HG02763 (cell line): ENCODE measurements around the gene EYA2.
"Not testable (repeated sequence)": the region's sequence is repeated elsewhere in the genome, so short reads cannot be mapped to it uniquely, and the experiment has no call there.

ENCODE experiments used
- ATAC-seq: cut with Tn5 transposase; IDR thresholded peaks from one replicate; pipeline ENCODE4 v1.9.1; 2021; ENCODE audit warnings: mild to moderate bottlenecking, moderate library complexity; ENCODE audit not compliant: unreplicated experiment

The EYA2 gene, protein sequence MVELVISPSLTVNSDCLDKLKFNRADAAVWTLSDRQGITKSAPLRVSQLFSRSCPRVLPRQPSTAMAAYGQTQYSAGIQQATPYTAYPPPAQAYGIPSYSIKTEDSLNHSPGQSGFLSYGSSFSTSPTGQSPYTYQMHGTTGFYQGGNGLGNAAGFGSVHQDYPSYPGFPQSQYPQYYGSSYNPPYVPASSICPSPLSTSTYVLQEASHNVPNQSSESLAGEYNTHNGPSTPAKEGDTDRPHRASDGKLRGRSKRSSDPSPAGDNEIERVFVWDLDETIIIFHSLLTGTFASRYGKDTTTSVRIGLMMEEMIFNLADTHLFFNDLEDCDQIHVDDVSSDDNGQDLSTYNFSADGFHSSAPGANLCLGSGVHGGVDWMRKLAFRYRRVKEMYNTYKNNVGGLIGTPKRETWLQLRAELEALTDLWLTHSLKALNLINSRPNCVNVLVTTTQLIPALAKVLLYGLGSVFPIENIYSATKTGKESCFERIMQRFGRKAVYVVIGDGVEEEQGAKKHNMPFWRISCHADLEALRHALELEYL

GRCh38 chr20:46894579-46894958, at the start of gene EYA2:
TSS of gene EYA2 (plus strand) at chr20:46894843. CDS start at chr20:46990011, 95,168 bp downstream.
- ATAC-seq: no peak

DNA sequence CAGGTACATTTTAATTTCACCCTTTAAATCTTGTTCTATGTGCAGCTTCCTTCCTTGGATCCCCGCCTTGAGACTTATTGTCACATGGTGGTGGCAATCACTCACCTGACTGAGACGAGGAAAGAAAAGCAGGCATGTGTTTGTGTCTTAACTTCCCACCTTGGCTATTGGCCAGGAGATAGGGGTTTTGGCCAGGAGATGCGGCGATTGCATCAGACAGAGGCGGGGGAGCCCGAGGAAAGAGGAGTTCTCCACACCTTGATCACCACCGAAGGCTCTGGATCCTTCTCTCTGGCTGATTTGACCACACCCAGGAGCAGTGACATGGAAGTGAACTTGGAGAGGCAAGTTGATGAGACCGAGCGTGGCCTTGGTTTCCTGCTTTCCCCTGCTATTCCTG, 49.7 kb upstream of the EYA2 start:
- no peak for ATAC-seq

DNA sequence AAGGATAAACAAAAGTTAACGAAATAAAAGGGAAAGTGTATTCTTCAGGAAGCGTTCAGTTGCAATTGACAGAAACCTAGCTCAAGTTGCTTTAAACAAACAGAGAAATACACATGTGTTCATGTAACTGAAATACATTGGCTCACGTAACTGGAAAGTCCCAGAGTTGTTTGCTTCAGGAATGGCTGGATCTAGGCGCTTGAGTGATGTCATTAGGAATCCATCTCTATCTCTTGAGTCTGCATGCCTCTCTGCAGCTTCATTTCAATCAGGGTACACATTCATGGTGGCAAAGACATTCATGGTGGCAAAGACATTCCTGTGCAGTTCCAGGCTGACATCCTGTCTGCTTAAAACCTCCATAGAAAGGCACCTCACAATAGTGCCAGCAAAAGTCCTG, 45.4 kb upstream of the EYA2 start:
- ATAC-seq: no peak

- ATAC-seq: no peak
Measured at GRCh38 chr20:46849751-46850150, 44.9 kb upstream of the EYA2 start.

GRCh38 chr20:46850416-46850815, 44.2 kb upstream of the EYA2 start:
- no peak for ATAC-seq

GRCh38 chr20:46850896-46851295, 43.7 kb upstream of the EYA2 start:
- no peak for ATAC-seq

DNA sequence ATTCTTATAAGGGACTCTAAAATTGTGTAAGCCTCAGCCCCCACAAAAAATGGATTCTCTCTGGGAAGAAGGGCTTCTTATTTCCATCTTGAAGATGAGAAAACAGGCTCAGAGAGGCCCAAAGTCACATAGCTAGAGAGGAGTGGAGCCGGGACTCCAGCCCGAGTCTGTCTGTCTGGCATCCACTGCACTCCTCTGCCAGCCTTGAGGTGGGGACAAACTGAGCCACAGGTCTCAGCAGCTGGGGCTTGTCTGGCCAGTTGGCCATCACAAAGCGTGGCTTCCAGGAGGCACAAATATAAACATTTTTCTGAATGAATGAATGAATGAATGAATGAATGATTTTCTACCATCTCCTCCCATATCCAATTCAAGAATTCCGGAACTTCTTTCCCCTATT, 42.9 kb upstream of the EYA2 start:
- ATAC-seq: no peak

DNA sequence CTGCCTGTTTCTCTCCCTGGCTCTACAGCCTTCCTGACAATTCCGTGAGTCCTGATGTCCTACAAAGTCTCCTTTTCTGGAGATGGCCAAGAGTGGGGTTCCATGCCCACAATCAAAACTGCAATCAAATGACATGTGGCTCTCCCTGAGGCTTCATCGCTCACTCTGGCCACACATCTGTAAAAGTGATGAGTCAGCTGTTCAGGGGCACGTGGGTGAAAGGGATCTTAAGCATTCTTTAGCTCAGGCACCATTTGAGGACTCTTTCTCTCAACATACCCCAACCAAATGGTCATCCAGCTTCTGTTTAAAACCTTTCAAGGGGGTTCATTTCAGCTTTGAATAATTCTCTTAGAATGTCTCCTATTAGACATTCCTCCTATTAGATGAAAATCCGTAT, 42.3 kb upstream of the EYA2 start:
- no peak for ATAC-seq

- ATAC-seq: no peak
Measured at GRCh38 chr20:46853926-46854325, 40.7 kb upstream of the EYA2 start.

- ATAC-seq: no peak
Measured at GRCh38 chr20:46857061-46857831, 37.4 kb upstream of the EYA2 start.

DNA sequence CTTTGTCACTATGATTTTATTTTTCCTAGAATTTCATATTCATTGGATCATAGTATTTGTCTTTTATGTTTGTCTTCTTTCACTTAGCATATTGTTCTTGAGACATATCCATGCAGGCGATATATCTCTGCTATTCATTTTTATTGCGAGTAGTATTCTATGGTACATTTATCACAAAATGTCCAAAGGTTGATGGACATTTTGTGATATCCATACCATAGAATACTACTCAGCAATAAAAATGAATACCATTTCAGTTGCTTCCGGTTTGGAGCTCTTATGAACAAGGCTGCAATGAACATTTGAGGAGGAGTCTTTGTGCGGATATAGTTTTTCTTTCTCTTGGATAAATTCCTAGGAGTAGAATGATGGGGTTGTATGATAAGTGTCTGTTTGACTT, 28.8 kb upstream of the EYA2 start:
- ATAC-seq: no peak

DNA sequence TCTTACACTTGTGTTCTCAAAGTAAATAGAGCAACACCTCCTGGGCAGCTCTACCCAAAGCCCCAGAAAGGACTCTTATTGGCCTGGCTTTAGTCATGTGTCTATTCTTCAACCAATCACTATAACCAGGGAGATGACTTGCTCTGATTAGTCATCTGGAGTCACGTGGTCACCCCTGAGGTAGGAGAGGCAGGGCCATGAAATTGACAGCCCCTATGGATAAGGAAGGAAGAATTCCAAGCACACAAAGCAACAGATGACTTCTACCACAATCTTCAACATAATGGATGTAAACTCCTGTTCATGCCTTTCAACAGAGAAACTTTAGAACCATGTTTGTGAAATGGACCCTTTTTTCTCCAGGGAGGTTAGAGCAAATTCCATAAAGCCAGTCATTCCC, 24.6 kb upstream of the EYA2 start:
- no peak for ATAC-seq

DNA sequence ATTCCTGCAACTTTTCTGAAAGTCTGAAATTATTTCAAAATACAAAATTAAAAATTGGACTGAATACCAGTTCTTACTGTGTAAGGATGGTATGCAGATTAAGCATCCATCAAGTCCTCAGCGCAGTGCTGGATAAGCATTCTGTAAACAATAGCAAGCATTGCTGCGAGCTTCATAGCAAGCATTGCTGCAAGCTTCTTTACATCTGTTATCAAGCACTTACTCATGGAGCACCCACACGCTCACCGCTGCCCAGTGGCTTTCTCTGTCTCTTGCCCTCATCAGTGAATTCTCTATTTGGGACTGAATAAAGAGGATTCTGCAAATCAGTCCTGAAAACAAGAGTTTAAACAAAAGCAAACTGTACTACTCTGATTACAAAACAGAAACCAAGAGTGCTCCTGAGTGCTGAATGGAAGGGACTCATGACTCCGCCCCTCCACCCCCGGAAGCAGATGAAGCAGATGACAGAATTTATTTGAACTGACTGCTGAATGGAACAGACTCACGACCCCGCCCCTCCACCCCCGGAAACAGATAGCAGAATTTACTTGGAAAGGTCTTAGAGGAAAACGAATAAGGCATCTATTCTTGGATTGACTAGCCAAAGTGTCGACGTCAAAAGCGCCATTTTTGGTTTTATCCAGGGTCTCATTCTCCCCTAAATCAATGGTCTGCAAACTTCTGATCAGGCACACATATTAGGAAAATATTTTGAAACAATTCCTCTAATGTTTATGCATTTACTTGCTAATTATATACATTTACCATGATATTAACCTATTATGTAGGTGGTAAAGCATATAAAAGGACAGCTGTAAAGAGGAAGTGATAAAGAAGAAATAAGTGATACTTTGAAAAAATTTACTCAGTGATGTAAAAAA, 22.1 kb upstream of the EYA2 start:
- no peak for ATAC-seq

DNA sequence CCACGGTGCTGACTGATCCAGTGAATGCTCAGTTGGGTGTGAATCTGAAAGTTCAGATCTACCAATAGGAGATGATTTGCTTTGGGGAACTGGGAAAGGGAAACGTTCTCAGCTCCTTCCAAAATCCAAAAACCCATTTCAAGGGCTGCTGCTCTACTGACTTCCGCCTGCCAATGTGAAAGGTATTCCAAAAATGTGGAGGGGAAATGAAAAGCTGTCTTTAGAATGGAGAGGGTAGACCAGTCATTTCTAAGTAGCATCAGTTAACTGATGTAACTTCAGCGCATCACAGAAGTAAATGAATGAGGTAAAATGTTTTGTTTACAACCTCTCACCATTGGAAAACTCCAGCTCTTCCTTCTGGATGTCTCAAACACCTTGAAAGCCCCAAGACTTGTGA, 19.6 kb upstream of the EYA2 start:
- no peak for ATAC-seq

GRCh38 chr20:46879386-46879785, 15.3 kb upstream of the EYA2 start:
- no peak for ATAC-seq

DNA sequence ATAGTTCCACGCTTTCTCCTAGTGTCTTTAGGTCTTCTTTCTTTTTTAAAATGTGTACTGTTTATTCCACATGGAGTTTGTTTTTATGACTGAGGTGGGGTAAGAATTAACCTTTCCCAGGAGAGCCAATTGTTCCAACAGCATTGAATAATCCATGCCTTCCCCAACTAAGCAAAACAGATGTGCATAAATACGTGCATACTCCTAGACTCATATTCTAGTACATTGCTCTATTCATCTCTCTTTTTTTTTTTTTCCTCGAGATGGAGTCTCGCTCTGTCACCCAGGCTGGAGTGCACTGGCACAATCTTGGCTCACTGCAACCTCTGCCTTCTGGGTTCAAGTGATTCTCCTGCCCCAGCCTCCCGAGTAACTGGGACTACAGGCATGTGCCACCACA, 14.7 kb upstream of the EYA2 start:
- not testable (repeated sequence) for ATAC-seq

GRCh38 chr20:46883892-46884291, 10.8 kb upstream of the EYA2 start:
- no peak for ATAC-seq

- ATAC-seq: no peak
Measured at GRCh38 chr20:46890682-46891081, 4.0 kb upstream of the EYA2 start.

- ATAC-seq: no peak
Measured at GRCh38 chr20:46893051-46893450, 1.6 kb upstream of the EYA2 start.

DNA sequence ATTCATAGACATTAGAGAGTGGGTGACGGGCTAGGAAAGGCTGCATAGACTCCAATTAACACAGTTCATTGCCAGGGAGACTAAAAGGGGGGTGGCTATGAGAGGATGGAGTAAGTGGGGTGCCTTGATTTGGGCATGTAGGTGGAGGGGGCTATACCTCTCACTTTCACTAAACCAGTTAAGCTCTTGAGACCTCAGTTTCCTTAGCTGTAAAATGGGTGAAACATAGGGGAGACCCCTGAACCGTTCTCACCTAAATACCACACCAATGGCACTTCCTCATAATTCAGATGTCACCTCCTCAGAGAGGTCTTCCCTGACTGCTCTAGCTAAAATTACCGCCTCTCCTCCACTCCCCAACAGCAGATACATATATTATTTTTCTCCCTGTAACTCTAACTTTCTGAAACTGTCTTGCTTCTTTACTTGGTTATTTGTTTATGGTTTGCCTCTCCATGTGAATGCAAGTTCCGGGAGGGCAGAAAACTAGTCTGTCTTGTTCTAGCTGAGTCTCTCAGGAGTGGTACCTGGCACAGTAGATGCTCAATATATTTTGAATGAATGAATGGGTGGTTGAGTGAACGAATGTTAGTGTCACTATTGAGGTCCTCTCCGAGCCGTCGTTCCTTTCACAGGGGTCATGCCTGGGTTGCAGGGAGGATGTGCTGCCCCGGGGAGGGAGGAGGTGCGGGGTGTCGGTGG, 615 bp upstream of the EYA2 start:
- no peak for ATAC-seq
